GM03348 (cell line): ENCODE results near the gene HMGXB4.

Source experiments
- DNase-seq: peaks from one replicate; pipeline ENCODE4 v3.0.0; 2012; ENCODE audit warnings: low spot score

Gene HMGXB4

DNA sequence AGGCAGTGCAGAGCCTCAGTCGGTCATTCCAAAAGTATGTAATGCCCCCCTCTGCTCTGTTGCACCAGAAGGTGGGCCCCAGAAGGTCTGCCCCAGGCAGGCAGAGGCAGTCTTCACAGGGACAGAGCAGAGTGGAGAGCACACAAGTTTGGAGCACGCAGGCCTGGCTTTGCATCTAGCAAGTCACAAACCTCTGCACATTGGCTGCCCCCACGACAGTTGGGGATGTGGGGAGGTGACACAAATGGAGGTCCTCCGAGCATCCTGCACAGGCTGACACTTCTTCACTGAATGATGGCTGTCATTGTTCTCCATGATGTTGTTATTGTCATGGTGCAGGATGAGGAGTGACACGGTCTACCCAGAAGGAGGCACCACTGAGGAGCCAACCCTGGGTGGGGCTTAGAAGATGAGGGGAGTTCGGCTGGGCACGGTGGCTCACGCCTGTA is 54.3 kb downstream of the HMGXB4 start:
- DNase-seq = no peak

DNA sequence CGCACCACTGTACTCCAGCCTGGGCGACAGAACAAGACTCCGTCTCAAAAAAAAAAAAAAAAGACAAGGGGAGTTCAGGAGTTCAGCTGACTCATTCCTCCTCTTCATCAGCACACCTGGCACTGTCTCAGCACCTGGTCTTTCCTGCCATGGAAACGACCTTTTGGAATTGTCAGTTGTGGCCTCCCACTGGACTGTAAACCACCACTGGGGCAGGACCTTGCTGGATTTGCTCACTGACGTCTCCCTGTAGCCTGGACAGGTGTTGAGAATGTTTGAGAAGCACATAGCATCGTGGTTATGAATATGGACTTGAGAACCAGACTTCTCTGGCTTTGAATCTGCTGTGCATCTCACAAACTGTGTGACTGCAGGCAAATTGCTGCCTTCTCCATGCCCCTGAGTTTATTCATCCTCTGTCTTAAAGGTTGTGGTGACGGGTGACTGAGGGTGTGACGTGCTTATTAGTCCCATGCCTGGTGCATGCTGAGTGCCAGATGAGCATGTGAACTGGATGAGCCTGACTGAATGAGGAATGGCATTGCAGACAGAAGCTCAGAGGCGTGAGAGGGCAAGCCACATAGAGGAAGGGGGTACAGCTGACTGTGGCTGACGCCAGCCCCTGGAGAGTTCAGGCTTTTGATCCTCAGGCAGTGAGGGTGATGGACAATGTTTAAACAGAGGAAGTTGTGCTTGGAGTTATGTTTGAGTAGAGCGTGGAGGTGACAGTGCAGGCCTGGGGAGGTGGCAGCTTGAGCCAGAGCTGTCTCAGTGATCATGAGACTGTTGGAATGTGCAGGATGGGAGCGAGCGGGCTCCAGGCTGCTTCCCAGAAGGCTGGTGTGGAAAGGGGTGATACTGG is 55.1 kb downstream of the HMGXB4 start:
- peak; percentile 59 for DNase-seq

DNA sequence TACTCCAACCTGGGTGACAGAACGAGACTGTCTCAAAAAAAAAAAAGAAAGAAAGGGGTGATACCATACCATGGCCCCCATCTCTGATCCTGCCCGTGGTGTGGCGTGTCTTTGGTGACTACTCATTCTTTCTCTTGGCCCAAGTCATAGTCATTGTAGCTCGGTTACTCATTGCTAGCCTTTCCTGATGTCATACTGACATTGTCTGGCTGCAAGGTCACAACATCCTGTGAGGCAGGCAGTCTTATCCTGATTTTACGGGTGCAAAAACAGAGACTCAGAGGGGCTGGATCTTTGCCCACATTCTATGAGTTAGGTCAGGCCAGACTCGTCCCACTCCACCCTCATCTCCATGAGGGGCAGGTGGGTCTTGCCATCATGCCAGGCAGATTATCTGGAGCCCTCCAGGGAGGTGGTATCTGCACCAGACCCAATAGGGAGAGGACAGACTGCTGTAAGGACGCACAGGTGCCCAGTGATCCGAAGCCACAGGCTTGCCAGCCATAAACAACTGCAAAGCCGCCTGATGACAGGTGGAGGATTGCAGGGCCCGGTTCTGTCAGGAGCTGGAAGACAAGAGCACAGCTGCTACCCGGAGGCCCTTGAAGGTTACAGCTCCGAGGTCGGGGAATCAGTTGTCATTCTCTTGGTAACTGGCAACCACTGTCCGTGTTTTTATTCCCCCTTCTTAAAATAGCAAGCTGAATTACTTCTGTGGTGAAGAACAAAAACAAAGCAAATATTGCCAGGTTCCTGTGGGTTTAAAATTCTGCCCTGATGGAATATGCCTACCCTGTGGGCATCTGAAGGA is 56.2 kb downstream of the HMGXB4 start:
- peak; percentile 81 for DNase-seq

DNA sequence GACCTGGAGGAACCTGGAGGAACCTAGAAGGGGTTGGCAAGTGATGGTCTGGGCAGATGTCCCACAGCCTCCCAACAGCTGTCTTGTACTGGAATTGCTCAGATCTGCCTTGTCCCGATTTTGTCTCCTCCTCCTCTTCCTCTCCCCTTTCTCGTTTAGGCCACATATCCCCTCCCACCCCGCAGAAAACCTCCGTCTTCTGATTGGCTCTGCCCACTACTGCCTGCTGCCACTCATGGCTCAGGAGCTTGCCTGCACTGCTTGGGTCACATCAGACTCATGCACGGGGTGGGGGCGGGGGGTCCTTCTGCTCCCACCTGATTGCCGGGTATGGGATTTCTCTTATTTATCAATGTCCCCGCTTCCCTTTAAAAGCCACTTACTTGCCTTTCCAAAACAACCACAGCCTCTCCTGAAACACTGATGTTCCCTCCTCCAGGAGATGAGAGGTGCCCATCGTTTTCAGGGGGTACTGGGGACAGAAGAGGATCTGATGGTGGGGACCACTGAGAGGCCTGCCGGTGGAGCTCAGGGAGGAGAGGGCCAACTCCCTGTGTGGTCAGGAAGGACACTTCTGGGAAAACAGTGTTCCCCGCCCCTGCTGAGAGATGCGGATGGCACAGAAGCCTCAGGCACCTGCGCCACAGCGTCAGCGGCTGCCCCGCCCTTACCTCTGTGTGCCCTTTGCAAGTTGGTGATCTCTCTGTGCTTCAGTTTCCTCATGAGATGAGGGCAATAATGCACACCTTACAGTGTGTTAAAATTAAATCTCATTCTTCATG is 57.1 kb downstream of the HMGXB4 start:
- DNase-seq = no peak

DNA sequence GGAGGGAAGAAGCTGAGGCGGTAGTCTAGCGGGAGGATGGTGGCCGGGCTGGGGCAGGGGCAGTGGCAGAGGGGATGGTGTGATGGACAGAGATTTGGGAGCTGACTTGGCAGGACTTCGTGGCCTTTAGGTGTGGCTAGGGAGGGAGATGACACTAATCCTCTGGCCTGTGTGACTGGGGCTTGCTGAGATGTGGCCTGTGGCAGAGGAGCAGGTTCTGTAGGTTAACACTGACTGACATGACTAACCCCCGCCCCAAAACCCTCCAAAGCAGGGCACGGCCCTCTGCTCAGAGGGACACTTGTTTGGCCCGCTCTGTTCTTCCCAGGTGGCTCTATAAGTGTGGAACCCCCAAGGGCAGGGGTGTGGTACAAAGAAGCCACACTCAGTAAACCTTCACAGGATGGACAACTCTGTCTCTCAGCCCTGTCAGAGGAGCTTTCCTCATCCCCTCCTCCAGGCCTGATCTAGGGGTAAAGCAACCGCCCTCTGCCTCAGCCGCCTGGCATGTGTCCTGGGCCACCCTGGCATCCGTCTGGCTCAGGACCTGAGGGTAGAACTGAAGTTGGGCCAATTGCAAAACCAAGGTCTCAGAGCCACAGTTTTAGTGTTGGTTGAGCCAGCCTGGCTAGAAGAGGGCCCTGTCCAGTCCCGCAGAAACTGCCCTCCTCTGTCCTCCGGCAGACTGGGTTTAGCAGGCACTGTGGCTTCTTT is 58.0 kb downstream of the HMGXB4 start:
- no peak for DNase-seq

DNA sequence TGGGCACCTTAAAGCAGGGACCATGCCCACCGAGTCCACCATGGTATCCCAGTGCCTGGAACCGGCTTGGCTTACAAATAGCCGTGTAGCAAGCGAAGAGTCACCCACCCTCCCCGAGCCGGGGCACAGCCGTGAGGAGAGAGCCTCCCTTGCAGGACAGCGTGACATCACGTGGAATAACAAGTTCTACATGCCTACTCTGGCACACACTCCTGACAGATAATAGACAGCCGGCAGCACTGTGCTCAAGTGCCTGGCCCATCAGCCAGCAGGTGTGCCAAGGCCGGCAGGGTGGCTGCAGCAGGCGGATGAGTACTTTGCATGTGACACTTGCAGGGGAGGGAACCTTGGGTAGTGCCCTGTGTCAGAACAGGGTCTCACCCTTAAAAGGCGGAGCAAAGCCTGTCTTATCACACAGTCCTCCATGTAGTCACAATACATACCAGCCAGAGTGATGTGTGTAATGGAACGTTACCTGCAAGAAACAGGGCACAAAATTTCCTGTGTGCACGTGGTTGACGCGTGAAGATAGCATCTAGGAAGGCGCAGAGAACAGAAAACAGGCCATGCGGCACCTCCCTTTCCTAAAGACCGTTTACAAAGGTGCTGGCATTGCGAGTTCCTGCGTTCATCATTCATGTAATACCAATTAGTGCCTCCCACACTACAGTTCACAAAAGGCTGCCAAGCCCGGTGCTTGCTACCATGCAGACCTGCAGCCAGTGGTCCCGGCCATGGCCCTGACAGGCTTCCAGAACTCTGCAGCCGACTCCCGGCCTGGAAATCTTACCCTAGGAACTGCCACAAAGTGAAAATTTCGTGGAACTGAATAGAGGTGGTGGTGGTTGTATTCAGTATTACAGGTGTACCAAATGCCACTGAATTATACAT is 58.8 kb downstream of the HMGXB4 start:
- no peak for DNase-seq

DNA sequence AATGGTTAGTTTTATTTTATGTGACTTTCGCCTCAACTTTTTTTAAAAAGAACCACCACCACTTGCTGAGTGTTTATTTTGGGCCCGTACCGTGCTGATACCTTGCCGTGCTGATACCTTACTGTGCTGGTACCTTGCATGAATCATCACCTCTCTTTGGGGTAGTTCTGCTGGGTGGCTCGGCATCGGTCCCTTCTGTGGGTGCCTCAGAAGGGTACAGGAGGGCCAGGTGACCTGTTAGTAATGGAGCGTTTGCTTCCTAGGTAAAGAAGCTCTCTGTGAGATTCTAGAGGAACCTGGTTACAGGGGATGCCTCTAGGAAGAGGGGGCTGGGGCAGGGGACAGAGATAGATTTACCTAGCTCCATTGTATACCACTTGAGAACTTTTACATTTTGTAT is 59.5 kb downstream of the HMGXB4 start:
- DNase-seq = no peak

DNA sequence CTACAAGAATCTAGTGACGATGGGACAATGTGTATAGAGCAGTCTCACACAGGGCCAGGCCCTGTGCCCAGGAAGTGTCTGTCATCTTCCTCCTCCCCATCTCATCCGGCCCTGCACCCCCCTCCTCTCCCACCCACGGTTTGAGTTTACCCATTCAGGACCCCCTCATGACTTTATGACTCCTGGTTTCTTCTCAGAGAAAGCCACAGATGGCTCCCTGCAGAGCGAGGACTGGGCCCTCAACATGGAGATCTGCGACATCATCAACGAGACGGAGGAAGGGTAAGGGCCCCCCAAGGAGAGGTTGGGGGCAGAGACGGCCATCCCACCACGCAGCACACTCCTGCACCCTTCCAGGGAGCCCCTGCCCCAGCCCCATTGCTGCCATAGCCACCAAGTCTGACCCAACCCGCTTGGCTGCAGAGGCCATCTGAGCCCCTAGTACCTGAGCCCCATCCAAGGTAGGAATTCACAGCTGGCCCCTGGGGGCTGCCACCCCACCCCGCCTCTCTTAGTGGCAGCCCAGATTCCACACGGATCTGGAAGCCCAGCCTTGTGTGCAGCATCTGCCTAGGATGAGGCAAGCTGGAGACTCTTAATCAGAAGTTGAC is 60.5 kb downstream of the HMGXB4 start:
- DNase-seq = no peak

DNA sequence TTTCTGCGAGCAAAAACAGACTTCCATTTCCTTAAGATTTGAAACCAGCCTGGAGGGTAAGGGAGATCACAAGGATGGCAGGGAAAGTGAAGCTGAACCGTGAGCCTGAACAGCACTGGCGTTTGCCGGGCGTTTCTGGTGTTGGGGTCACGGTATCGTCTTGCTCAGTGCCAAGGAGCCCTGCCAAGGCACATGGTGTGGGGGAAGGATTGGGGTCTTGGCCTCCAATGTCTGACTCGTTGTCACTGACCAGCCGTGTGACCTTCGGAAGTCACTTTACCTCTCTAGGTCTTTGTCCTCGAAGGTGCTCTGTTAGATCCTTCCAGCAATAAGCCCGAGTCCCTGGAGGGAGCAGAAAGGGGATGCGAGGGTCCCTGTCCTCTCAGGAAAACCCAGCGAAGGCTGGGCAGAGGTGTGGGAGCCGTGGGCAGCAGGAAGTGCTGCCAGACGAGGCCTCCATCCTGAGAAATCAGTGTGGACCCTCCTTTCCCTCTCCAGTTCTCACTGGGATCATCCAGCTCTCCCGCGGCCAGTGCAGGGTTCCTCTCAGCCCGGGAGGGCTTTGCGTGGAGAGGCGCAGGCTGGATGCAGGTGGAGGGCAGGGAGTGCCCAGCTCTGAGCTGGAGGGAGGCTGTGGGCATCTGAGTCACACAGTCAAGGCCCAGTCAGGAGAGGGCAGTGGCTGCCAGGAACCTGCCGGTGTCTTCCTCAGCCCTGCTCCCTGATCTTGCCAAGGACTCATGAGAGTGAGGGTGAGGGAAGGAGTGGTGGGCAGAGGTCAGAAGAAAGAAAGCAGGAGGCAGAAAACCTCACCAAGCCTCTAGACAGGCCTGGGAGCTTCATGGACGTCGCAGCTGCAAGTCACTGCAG is 61.3 kb downstream of the HMGXB4 start:
- no peak for DNase-seq

DNA sequence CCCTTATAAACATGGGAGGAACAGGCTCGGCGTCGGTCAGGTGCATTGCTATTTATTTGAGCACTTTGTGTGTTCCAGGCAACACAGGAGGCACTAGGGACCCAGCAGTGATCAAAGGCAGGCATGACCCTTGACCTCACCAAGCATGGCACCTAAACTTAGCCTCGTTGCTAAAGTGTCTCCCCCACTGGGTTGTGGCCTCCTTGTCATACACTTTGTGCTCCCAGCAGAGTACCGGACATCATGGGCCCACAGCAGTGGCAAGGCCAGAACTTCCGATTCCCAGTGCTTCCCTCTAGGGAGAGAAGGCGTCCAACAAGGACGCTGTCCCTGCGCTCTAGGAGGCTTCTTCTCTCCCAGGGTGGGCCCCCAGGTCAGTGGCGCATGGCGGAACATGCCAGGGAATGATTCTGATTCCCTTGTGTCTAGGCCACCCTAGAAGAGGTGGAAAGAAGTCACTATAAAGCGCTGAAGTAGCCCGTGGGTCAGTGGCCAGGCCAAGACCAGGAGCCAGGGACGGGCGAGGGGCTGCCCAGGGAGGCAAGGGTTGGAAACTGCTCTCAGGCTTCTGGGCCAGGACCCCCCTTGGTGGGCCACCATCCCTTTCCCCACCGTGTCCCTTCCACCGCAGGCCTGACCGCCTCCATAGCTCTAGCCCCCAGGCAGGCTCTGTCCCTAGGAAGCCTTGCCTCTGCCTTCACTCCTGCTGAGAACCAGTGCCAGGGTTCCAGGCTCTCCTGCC is 62.1 kb downstream of the HMGXB4 start:
- no peak for DNase-seq

DNA sequence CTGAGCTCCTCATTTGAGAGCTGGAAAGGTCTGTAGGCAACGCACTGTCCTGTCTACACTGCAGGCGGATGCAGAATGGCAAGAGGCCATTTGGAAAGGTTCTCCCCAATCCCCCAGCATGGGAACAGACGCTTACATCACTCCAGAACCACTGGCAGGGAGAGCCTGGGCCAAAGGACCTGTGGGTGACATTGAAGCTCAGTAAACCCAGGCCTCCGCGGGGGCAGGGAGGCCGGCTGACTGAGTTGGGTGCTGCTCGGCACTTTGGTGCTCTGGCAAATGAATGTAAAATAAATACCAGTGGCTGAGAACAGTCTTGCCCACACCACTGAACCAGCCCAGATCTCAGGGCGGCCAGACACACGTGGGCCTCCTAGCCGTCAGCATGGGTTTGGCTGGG is 64.8 kb downstream of the HMGXB4 start:
- no peak for DNase-seq

DNA sequence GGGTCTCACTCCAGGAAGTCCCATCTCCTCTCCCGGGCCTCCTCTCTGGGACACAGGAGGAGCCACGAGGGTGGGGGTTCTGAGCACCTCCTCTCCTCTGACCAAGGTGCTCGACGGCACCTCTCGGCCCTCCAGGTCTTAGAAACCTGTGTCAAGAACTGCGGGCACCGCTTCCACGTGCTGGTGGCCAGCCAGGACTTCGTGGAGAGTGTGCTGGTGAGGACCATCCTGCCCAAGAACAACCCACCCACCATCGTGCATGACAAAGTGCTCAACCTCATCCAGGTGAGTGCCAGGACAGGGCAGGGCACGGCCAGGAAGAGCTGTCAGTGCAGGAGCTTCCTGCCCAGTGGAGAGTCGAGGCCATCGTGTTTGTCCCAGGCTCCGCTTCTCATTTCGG is 65.6 kb downstream of the HMGXB4 start:
- no peak for DNase-seq

DNA sequence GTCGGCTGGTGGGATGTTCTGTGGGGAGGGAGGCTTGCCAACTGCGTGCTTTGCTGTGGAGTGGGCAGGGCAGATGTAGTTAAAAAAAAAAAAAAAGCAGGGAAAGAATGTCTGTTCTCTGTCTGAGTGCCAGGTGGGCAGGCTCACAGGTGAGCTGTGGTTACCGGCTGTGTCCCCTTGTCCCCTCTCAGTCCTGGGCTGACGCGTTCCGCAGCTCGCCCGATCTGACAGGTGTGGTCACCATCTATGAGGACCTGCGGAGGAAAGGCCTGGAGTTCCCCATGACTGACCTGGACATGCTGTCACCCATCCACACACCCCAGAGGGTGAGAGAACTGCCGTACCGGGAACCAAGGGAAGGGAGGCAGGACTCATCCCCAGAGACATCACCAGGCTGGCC is 66.0 kb downstream of the HMGXB4 start:
- no peak for DNase-seq

DNA sequence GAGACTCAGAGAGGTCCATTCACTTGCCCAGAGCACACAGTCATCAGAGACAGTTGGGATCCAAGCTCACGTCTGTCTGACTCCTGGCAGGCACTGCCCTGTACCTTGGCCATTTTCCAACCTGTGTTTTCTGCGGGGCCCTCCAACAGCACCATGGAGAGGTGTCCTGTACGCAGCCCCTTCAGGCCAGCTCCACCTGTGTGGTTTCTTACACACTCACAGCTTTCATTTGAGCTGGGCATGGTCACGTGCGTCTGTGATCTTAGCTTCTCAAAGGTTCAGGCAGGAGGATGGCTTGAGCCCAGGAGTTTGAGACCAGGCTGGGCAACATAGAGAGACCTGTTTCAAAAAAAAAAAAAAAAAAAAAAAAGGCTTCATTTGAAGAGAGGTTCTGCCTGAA is 66.8 kb downstream of the HMGXB4 start:
- no peak for DNase-seq

DNA sequence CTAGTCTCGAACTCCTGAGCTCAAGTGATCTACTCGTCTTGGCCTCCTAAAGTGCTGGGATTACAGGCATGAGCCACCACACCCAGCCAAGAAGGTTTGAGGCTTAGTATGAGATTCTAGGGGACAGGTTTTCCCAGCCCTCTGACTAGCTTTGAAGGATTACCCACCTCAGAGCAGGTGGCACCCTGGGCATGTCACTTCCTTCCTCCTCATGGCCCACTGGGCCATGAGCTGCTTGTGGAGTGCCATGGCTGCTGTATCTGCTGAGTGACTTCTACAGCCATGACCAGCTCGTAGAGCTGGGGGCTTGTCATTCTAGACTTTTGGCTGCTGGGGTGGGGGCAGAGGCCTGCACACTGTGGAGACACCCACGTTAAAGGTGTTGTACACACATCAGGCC is 67.5 kb downstream of the HMGXB4 start:
- DNase-seq = no peak

DNA sequence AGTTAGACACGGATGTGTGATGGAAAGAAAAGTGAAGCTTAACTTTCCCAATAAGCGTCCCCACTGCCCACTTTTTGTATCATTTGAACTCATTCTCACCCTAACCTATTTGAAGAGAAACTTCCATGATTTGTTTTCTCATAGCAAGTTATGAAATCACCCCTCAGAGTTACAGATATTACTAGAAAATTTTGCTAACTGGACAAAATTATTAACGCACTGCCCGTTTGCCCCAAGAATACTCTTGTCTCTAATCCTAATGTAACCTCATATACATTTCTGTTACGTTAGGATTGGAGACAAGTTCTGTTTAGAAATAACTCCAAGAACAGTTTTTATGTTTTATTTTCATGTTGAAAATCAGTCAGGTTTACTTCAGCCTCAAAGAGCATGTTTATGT is 67.9 kb downstream of the HMGXB4 start:
- DNase-seq = no peak

DNA sequence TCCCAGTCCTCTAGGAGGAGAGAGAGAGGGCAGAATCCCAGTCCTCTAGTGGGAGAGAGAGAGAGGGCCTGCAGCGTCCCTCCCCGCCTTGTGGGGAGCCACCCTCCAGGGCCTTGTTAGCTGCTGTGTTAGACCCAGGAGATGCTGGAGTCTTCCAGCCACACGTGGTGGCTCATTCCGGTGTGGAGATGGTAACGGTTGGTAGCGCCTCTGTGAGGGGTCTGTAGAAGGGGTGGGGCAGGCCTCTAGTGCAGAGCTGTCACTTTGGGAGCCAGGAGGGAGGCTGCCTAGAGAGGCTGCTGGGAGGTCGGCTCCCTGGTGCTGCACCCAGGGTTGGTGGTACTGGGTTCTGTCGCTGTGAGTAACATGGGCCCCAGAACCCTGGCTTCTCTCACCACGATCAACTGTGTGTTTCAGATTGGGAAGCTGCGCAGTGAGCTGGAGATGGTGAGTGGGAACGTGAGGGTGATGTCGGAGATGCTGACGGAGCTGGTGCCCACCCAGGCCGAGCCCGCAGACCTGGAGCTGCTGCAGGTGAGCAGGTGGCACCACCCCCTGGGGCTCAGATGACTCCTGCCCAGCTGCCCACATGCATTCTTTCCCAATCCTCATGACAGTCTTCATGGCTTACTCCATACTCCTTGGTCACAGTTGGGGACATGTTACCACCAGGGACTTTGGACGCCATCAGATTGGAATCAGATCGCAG is 69.7 kb downstream of the HMGXB4 start:
- no peak for DNase-seq
